Colonic mucosa (tissue), 4 donors: Measurements from ENCODE around the gene PRKCE. TPM values are rescaled to one million over a fixed set of nuclear protein-coding genes. Genes with fewer than 3 reads are reported as not detected.

Experiments
- DNase-seq: peaks from one replicate; pipeline ENCODE4 v3.0.0-alpha.2; 2020
- H3K27ac ChIP-seq: fragments of 200-600 bp; one replicate; pipeline ENCODE4 v1.8.0; 2021
- H3K27me3 ChIP-seq: fragments of 200-600 bp; one replicate; pipeline ENCODE4 v1.8.0; 2021
- H3K36me3 ChIP-seq: fragments of 200-600 bp; one replicate; pipeline ENCODE4 v1.8.0; 2021
- H3K4me1 ChIP-seq: fragments of 200-600 bp; one replicate; pipeline ENCODE4 v1.8.0; 2021; ENCODE audit warnings: mild to moderate bottlenecking
- H3K4me3 ChIP-seq: fragments of 200-600 bp; one replicate; pipeline ENCODE4 v1.8.0; 2021
- H3K9ac ChIP-seq, 2 donors: one replicate each; pipeline ENCODE4 v1.7.0; 2013; ENCODE audit warnings: control low read depth in 2 of 2, low read depth in 2 of 2, low read length in 2 of 2
- H3K9me3 ChIP-seq: fragments of 200-600 bp; one replicate; pipeline ENCODE4 v1.8.0; 2021
- CTCF ChIP-seq: fragments of 200-600 bp; IDR thresholded peaks from one replicate; pipeline ENCODE4 v1.8.0; 2022; ENCODE audit warnings: antibody characterized with exemption, mild to moderate bottlenecking
- intact Hi-C: fragments of 100-400 bp; cut with DNase I; formaldehyde crosslinking; loops from one replicate; pipeline ENCODE4 v1.14.1; 2022
- total RNA-seq, 2 donors: library from RNA; stranded (reverse); fragmentation: NEBNext Ultra II Directional in 1 of 2; extraction: Animal tissue kit (Norgen Biotek cat#: 25700) in 1 of 2; gene quantifications; one replicate each; pipeline ENCODE4 v1.2.1, GENCODE V29; 2021
- donor health status: healthy.
- donor health status: DM: no; HTN: no; CAD: no.
- donor health status: DM: no; HTN: no; CAD: no.

Gene PRKCE
- total RNA-seq, 2 donors from 2014 or later: 17.5 to 25.8 TPM

GRCh38 chr2:45921921-45922320, 270.4 kb downstream of the PRKCE start:
- Histone ChIP-seq H3K9ac (no peak overlapping the region), H3K4me1 (no peaks in the 10 kb centered on the region), H3K4me3 (no peak overlapping the region), H3K27ac (no peak overlapping the region), H3K27me3 (no peaks in the 10 kb centered on the region), H3K36me3 (no peaks in the 10 kb centered on the region), H3K9me3 (no peaks in the 10 kb centered on the region)
- TF ChIP-seq CTCF: no peak
- intact Hi-C loops: no loop called here
- DNase-seq: no peak

DNA sequence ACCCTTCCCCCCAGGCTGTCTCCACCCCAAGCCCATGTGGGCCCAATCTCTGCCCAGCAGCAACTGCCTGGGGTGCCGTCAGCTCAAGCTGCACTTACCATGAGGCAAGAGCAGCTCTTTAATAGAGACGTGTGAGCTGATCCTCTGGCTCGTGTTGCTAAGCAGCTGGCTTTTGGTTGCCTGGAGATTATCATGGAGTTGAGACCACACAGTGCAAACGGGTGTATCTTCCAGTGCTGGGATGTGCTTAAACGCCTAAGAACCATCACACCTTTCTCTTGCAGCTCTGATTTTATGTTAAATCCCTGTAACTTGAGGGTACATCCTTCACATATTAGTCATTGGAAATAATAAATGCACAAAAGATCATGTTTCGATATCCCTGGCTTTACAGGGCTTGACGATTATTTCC, 271.1 kb downstream of the PRKCE start:
- no peak overlapping the region for H3K27ac ChIP-seq
- H3K4me3 ChIP-seq: no peak overlapping the region
- no peaks in the 10 kb centered on the region for H3K9me3 ChIP-seq
- TF ChIP-seq CTCF: no peak
- no peaks in the 10 kb centered on the region for H3K4me1 ChIP-seq
- no peak overlapping the region for H3K9ac ChIP-seq
- no peak for DNase-seq
- intact Hi-C loops: no loop called here
- no peaks in the 10 kb centered on the region for H3K27me3 ChIP-seq
- H3K36me3 ChIP-seq: no peaks in the 10 kb centered on the region

DNA sequence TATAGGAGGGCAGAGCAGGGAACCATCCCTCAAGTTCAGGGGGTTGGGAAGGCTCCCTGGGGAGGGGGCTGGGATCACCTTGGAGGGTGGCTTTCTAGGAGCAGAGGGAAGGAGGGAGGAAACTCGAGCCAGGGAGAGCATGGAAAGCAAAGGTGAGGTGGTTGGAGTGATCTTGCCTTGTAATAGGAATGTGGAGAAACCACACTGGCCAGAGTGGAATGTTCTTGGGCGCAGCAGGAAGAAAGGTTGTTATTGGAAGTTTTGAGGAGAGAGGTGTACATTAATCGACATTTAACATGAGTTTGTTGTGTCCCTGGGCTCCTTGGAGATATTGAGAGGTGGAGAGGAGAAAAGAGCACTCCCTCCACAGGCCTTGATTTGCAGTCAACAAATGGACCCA, 272.2 kb downstream of the PRKCE start:
- H3K27me3 ChIP-seq: no peaks in the 10 kb centered on the region
- TF ChIP-seq CTCF: no peak
- H3K27ac ChIP-seq: no peak overlapping the region
- no peak overlapping the region for H3K4me3 ChIP-seq
- no peak overlapping the region for H3K9ac ChIP-seq
- no peaks in the 10 kb centered on the region for H3K36me3 ChIP-seq
- intact Hi-C loops: no loop called here
- no peaks in the 10 kb centered on the region for H3K4me1 ChIP-seq
- no peaks in the 10 kb centered on the region for H3K9me3 ChIP-seq
- no peak for DNase-seq

GRCh38 chr2:45925026-45925425, 273.6 kb downstream of the PRKCE start:
- intact Hi-C loops: no loop called here
- Histone ChIP-seq H3K4me3 (no peak overlapping the region), H3K4me1 (no peaks in the 10 kb centered on the region), H3K9me3 (no peaks in the 10 kb centered on the region), H3K27me3 (no peaks in the 10 kb centered on the region), H3K9ac (no peak overlapping the region), H3K36me3 (no peaks in the 10 kb centered on the region), H3K27ac (no peak overlapping the region)
- no peak for DNase-seq
- no peak for TF ChIP-seq CTCF

GRCh38 chr2:45925636-45926366, 274.3 kb downstream of the PRKCE start:
- no peak for DNase-seq
- Histone ChIP-seq H3K36me3 (no peaks in the 10 kb centered on the region), H3K27ac (no peak overlapping the region), H3K4me3 (no peak overlapping the region), H3K4me1 (no peaks in the 10 kb centered on the region), H3K27me3 (no peaks in the 10 kb centered on the region), H3K9ac (no peak overlapping the region), H3K9me3 (no peaks in the 10 kb centered on the region)
- TF ChIP-seq CTCF: no peak
- intact Hi-C loops: no loop called here
